NB4 (cell line): ENCODE results near the gene LAG3.

Experiments used
- CTCF ChIP-seq: IDR thresholded peaks from one replicate; pipeline ENCODE4 v1.5.1; 2012; ENCODE audit warnings: low read depth, low read length
- POLR2A ChIP-seq: IDR thresholded peaks from 2 replicates; pipeline ENCODE4 v1.6.1; 2011; ENCODE audit warnings: mild to moderate bottlenecking; ENCODE audit not compliant: insufficient read length; ENCODE audit errors: extremely low read depth

- TF ChIP-seq CTCF (no peak), POLR2A (no peak)
Measured at GRCh38 chr12:6734506-6735387, 37.6 kb upstream of the LAG3 start.
